Esophagus squamous epithelium (tissue), 4 donors: ENCODE results near the gene SOAT2.

ENCODE experiments used
- POLR2A ChIP-seq, 4 donors: fragments of 450-650 bp; IDR thresholded peaks; one replicate each; pipeline ENCODE4 v1.6.1; 2017; ENCODE audit warnings: antibody characterized with exemption in 4 of 4, mild to moderate bottlenecking in 4 of 4, moderate library complexity in 3 of 4
- TF ChIP-seq, protein P1 (sequence below), 6 experiments: fragments of 450-650 bp in 4 of 6; fragments of 200-600 bp in 2 of 6; sonication (generic) in 2 of 6; IDR thresholded peaks; one replicate each; pipeline ENCODE4 v1.5.1; 2016 to 2019; ENCODE audit warnings: antibody characterized with exemption in 6 of 6, mild to moderate bottlenecking in 4 of 6, moderate library complexity in 4 of 6

DNA sequence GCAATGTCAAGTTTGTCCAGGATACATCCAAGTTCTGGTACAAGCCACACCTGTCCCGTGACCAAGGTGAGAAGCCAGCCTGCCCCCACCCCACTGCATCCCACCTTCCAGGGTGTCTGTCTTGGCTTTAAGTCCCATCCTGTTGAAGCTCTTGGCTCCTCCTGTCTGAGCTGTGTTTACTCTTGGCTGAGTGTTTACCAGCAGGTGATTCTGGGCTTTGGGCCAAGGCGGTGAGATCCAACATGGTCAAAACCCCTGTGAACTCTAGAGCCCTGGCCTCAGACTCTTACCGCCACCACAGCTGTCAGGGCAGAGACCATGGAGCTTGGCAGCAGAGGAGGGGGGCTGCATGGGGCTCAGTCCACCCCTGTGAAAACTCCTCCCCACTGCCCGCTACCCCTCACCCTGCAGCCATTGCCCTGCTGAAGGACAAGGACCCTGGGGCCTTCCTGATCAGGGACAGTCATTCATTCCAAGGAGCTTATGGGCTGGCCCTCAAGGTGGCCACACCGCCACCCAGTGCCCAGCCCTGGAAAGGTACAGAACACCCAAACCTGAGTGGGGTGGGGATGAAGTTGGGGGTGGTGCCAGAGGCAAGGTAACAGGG lies 41.8 kb upstream of the SOAT2 start:
- TF ChIP-seq, protein P1, sequence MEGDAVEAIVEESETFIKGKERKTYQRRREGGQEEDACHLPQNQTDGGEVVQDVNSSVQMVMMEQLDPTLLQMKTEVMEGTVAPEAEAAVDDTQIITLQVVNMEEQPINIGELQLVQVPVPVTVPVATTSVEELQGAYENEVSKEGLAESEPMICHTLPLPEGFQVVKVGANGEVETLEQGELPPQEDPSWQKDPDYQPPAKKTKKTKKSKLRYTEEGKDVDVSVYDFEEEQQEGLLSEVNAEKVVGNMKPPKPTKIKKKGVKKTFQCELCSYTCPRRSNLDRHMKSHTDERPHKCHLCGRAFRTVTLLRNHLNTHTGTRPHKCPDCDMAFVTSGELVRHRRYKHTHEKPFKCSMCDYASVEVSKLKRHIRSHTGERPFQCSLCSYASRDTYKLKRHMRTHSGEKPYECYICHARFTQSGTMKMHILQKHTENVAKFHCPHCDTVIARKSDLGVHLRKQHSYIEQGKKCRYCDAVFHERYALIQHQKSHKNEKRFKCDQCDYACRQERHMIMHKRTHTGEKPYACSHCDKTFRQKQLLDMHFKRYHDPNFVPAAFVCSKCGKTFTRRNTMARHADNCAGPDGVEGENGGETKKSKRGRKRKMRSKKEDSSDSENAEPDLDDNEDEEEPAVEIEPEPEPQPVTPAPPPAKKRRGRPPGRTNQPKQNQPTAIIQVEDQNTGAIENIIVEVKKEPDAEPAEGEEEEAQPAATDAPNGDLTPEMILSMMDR (IDR thresholded peaks at IDR 0.05) = peak in 3 of 6 experiments; percentile 5 to 33 (median 31)
- TF ChIP-seq POLR2A (IDR thresholded peaks at IDR 0.05) = no peak
